Measurements from ENCODE around the gene GDPGP1. TPM values are rescaled to one million over a fixed set of nuclear protein-coding genes. Genes with fewer than 3 reads are reported as not detected.

The GDPGP1 gene
- total and polyA plus RNA-seq, 9 of the 15 experiments (the other 6 are each of a cell fraction or from before 2014, with no cell fraction given), result 0.78 to 6.1 (median 2.8) TPM

GRCh38 chr15:90248789-90249202 lies 14.8 kb downstream of the GDPGP1 start (continued):
- TF ChIP-seq PKNOX1 (IDR thresholded peaks at IDR 0.05) (peak; percentile 80), RBBP5 (IDR thresholded peaks at IDR 0.05; ENCODE audit: borderline replicate concordance, insufficient read depth, low read length, poor library complexity, severe bottlenecking) (no peak), NR4A1 (CRISPR knock-in tag; IDR thresholded peaks at IDR 0.05) (no peak), NR4A1 (tag; IDR thresholded peaks at IDR 0.05) (no peak), CC2D1A (IDR thresholded peaks at IDR 0.05) (0 out of 2 replicates have a peak, but pooled peaks have one; percentile 26), MYC (IDR thresholded peaks at IDR 0.05; ENCODE audit: low read depth, low read length) (no peak), MYC (CRISPR knock-in tag; IDR thresholded peaks at IDR 0.05; ENCODE audit: borderline replicate concordance, low read depth) (no peak), E2F6 (IDR thresholded peaks at IDR 0.05; ENCODE audit: borderline replicate concordance in 1 of 2, extremely low read depth in 1 of 2, insufficient read depth in 1 of 2, insufficient read length in 1 of 2, low read depth in 1 of 2, low read length in 1 of 2, poor library complexity in 1 of 2, severe bottlenecking in 1 of 2) (peak in 1 of 2 experiments; percentile 10), HMGXB4 (CRISPR knock-in tag; IDR thresholded peaks at IDR 0.05) (no peak), RBFOX2 (IDR thresholded peaks at IDR 0.05; ENCODE audit: low read depth, low read length) (no peak), TCF3 (CRISPR knock-in tag; IDR thresholded peaks at IDR 0.05) (0 out of 2 replicates have a peak, but pooled peaks have one; percentile 4), MCM2 (IDR thresholded peaks at IDR 0.05; ENCODE audit: low read depth) (no peak), ZNF121 (CRISPR knock-in tag; conservative IDR thresholded peaks at IDR 0.05) (peak; percentile 93), ZNF212 (CRISPR knock-in tag; IDR thresholded peaks at IDR 0.05) (no peak), ZFPM2 (CRISPR knock-in tag; IDR thresholded peaks at IDR 0.05) (no peak), ZFX (CRISPR knock-in tag; IDR thresholded peaks at IDR 0.05) (no peak), ATF7 (IDR thresholded peaks at IDR 0.05) (no peak), SMARCE1 (IDR thresholded peaks at IDR 0.05) (no peak), HES1 (IDR thresholded peaks at IDR 0.05; ENCODE audit: low read depth) (no peak)

Data from K562 (cell line).